Measurements from ENCODE around the gene CLN5. TPM values are rescaled to one million over a fixed set of nuclear protein-coding genes. Genes with fewer than 3 reads are reported as not detected.

Gene CLN5
- total RNA-seq, 3 donors from 2014 or later, result 25.5 to 33.5 (median 26.3) TPM

DNA sequence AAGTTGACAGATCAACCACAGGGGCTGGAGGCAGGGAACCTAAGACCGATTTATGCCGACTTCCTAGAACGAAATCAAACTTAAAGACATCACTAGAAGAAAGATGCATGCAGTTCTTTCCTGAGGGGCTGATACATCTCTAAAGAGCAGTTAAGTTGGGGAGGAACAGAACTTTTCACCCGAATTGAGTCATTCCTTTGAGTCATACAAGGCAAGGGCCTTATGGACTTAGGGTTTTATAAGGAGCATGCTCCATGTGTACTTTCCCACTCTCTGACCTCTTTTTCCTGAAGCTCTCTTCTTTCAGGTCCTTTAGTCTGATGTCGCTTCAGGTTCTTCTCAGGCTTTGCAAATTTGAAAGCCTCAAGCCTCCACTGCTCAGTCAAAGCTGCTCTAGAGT, 43.0 kb downstream of the CLN5 start:
- no peak for ATAC-seq
- no peaks in the 10 kb centered on the region for H3K4me1 ChIP-seq (ENCODE audit: low read depth)
- TF ChIP-seq, protein P1, sequence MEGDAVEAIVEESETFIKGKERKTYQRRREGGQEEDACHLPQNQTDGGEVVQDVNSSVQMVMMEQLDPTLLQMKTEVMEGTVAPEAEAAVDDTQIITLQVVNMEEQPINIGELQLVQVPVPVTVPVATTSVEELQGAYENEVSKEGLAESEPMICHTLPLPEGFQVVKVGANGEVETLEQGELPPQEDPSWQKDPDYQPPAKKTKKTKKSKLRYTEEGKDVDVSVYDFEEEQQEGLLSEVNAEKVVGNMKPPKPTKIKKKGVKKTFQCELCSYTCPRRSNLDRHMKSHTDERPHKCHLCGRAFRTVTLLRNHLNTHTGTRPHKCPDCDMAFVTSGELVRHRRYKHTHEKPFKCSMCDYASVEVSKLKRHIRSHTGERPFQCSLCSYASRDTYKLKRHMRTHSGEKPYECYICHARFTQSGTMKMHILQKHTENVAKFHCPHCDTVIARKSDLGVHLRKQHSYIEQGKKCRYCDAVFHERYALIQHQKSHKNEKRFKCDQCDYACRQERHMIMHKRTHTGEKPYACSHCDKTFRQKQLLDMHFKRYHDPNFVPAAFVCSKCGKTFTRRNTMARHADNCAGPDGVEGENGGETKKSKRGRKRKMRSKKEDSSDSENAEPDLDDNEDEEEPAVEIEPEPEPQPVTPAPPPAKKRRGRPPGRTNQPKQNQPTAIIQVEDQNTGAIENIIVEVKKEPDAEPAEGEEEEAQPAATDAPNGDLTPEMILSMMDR (IDR thresholded peaks at IDR 0.05), result no peak
- intact Hi-C loops (cut with DNase I, micrococcal nuclease), result no loop called here
- H3K9me3 ChIP-seq, result no peaks in the 10 kb centered on the region
- H3K36me3 ChIP-seq (ENCODE audit: low read depth), result no peaks in the 10 kb centered on the region
- DNase-seq, result no peak
- no peak overlapping the region for H3K4me3 ChIP-seq

DNA sequence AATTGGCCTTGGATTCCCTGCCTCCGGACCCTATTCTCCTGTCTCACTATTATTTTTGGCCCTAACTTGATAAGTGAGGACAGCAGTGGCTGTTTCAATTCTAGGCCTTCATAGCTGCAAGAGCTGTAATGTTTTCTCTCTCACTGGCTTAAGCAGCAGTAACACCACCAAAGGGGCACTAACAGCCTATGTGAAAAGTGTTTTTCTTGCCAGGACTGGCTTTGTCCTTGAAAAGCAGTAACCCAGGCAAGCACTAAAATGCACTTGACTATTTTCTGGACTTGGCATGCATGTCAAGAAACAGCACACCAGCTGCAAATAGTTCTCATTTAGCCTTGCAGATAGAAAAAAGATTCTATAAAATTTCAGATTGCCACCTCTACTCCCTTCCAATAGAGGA, 44.4 kb downstream of the CLN5 start:
- no peaks in the 10 kb centered on the region for H3K4me1 ChIP-seq (ENCODE audit: low read depth)
- no peak overlapping the region for H3K4me3 ChIP-seq
- ATAC-seq (no peak), DNase-seq (no peak)
- TF ChIP-seq, protein P1 (IDR thresholded peaks at IDR 0.05), result no peak
- H3K9me3 ChIP-seq, result no peaks in the 10 kb centered on the region
- intact Hi-C loops (cut with DNase I, micrococcal nuclease), result no loop called here
- no peaks in the 10 kb centered on the region for H3K36me3 ChIP-seq (ENCODE audit: low read depth)

DNA sequence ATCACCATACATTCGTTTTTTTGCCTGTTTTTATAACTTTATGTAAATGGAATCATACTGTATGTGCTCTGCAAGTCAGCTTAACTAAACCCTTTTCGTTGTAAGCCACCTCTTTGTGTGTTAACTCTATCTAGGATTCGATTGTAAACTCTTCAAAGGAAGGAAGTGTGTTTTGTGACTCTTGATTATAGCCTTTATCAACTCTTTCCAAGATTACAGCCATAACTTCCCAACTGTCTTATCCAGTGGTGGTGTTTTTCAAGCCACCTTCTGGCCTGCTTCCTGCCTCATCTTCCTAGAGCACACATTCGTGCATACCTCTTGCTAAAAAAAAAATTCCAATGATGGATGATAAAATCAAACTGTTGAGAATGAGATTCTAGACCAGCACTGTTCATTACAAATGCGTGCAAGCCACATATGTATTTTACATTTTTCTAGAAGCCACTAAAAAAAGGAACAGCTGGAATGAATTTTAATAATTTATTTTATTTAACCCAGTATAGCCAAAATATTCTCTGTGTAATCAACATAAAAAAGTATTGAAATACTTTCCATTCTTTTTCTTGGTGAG, 47.1 kb downstream of the CLN5 start:
- TF ChIP-seq, protein P1 (IDR thresholded peaks at IDR 0.05), result no peak
- Histone ChIP-seq H3K36me3 (ENCODE audit: low read depth) (no peaks in the 10 kb centered on the region), H3K9me3 (no peaks in the 10 kb centered on the region), H3K4me1 (ENCODE audit: low read depth) (no peaks in the 10 kb centered on the region), H3K4me3 (no peak overlapping the region)
- no peak for DNase-seq
- peak; percentile 67 for ATAC-seq
- intact Hi-C loops (cut with DNase I, micrococcal nuclease), result no loop called here

DNA sequence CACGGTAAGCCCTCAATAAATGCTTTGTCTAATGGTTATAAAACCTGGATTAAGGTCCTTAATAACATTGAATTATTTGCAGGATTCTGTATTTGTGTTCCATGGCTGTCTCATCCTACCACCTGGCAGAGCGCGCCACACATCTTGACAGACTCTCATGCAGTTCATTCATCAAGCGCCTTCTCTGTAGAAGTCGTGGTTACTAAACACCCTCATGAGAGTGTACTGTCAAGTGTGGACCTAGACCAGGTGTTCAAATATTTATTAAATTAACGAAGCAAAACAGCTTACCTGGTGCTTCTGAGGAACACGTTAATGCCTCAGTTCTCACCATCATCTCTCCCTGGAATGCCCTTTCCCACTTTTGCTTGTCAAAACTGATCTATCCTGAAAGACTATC, 48.2 kb downstream of the CLN5 start:
- Histone ChIP-seq H3K4me3 (no peak overlapping the region), H3K4me1 (ENCODE audit: low read depth) (no peaks in the 10 kb centered on the region), H3K9me3 (no peaks in the 10 kb centered on the region), H3K36me3 (ENCODE audit: low read depth) (no peaks in the 10 kb centered on the region)
- DNase-seq (no peak), ATAC-seq (no peak)
- intact Hi-C loops (cut with DNase I, micrococcal nuclease), result no loop called here
- TF ChIP-seq, protein P1 (IDR thresholded peaks at IDR 0.05), result no peak

DNA sequence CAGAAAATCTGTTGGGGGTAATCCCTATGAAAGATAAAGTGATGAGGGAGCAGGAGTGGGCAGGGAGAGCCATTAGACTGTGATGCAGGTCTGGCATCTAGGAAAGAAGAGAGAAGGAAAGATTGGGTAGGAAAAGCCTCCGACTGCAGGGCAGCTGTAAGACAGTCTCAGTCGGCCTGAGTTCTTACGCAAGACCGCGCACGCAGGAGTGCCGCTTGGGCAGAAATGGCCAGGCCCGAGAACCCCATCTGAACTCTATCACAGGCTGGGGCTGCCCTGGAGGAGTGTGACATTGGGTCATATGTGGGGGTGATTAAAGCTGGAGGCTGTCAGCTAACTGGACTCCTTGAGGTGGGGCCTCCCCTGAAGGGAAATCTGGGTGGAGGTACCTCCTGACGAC, 49.0 kb downstream of the CLN5 start:
- DNase-seq (no peak), ATAC-seq (no peak)
- Histone ChIP-seq H3K4me3 (no peak overlapping the region), H3K4me1 (ENCODE audit: low read depth) (no peaks in the 10 kb centered on the region), H3K36me3 (ENCODE audit: low read depth) (no peaks in the 10 kb centered on the region), H3K9me3 (no peaks in the 10 kb centered on the region)
- TF ChIP-seq, protein P1 (IDR thresholded peaks at IDR 0.05), result no peak
- intact Hi-C loops (cut with DNase I, micrococcal nuclease), result no loop called here
